Prostate gland (tissue), 2 donors: Measurements from ENCODE around the gene TLR6.

Experiments
- CTCF ChIP-seq, 4 experiments: fragments of 200-600 bp in 2 of 4; fragments of 450-650 bp in 2 of 4; sonication (generic) in 2 of 4; IDR thresholded peaks; 1 replicate in 3 of 4; 2 replicates in 1 of 4; pipeline ENCODE4 v1.5.1; 2016 to 2019; ENCODE audit warnings: antibody characterized with exemption in 4 of 4, mild to moderate bottlenecking in 2 of 4, moderate library complexity in 2 of 4
- POLR2A ChIP-seq: fragments of 450-650 bp; IDR thresholded peaks from one replicate; pipeline ENCODE4 v1.6.1; 2016; ENCODE audit warnings: antibody characterized with exemption, mild to moderate bottlenecking

- TF ChIP-seq CTCF (IDR thresholded peaks at IDR 0.05) = no peak
- no peak for TF ChIP-seq POLR2A
Observed at GRCh38 chr4:38859501-38859900, 2.9 kb upstream of the TLR6 start.
